Vagina (tissue), 2 donors: Measurements from ENCODE around the gene GPR27.

ENCODE experiments used
- POLR2A ChIP-seq, 2 donors: fragments of 450-650 bp; IDR thresholded peaks; one replicate each; pipeline ENCODE4 v1.6.1; 2017; ENCODE audit warnings: antibody characterized with exemption in 2 of 2, mild to moderate bottlenecking in 2 of 2, moderate library complexity in 2 of 2
- POLR2AphosphoS5 ChIP-seq, 2 donors: sonication (generic); formaldehyde crosslinking; IDR thresholded peaks; one replicate each; pipeline ENCODE4 v1.9.0; 2017; ENCODE audit warnings: antibody characterized with exemption in 2 of 2, mild to moderate bottlenecking in 2 of 2, low read depth in 1 of 2; ENCODE audit not compliant: insufficient read depth in 1 of 2

DNA sequence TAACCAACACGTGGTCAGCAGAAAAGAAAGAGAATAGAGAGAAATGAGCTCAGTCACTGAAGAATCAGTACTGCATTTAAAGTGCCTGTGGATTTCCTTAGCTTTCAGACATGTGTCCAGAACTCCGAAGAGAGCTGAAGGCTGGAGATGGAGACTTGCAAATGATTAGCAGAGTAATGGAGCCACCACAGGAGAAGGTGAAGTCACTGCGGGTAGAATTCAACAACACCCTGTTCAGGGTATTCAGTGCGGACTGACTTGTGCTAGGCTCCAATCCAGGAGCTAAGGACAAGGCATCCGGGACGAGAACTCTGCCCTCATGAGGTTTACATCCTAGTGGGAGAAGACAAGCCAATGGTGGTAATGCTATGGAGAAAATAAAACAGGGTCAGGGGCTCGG is 32.7 kb upstream of the GPR27 start:
- TF ChIP-seq POLR2AphosphoS5 (IDR thresholded peaks at IDR 0.05; ENCODE audit: insufficient read depth in 1 of 2, low read depth in 1 of 2) (no peak), POLR2A (IDR thresholded peaks at IDR 0.05) (no peak)
